HepG2 (cell line): ENCODE results near the gene RSPRY1. TPM values are rescaled to one million over a fixed set of nuclear protein-coding genes. Genes with fewer than 3 reads are reported as not detected.

ENCODE experiments used
- ARID4A ChIP-seq: sonication (generic); formaldehyde crosslinking; IDR thresholded peaks from 2 replicates; pipeline ENCODE4 v1.5.0; 2020; ENCODE audit warnings: mild to moderate bottlenecking, missing genetic modification reagents, borderline replicate concordance
- CEBPZ ChIP-seq: IDR thresholded peaks from 2 replicates; pipeline ENCODE4 v1.6.1; 2012; ENCODE audit warnings: low read length, improper control_type of control experiment
- HIVEP1 ChIP-seq: sonication (generic); formaldehyde crosslinking; IDR thresholded peaks from 2 replicates; pipeline ENCODE4 v1.4.0; 2020; ENCODE audit warnings: mild to moderate bottlenecking, missing genetic modification reagents
- IKZF4 ChIP-seq: sonication (generic); formaldehyde crosslinking; IDR thresholded peaks from 2 replicates; pipeline ENCODE4 v1.5.1; 2020; ENCODE audit warnings: borderline replicate concordance, mild to moderate bottlenecking, low read depth, missing genetic modification reagents; ENCODE audit errors: not compliant biosample characterization
- KDM5A ChIP-seq: fragments of 200-600 bp; sonication (generic); IDR thresholded peaks from 2 replicates; pipeline ENCODE4 v1.7.0; 2018; ENCODE audit warnings: antibody characterized with exemption, mild to moderate bottlenecking, low read length, borderline replicate concordance
- MIXL1 ChIP-seq: IDR thresholded peaks from 2 replicates; pipeline ENCODE4 v1.6.1; 2016
- NCOA5 ChIP-seq: sonication (generic); formaldehyde crosslinking; IDR thresholded peaks from 2 replicates; pipeline ENCODE4 v1.4.0; 2020; ENCODE audit warnings: missing genetic modification reagents
- RCOR2 ChIP-seq: IDR thresholded peaks from 2 replicates; pipeline ENCODE4 v1.6.1; 2016; ENCODE audit warnings: missing biosample characterization, missing genetic modification reagents
- TAF1 ChIP-seq: sonication (generic); formaldehyde crosslinking; IDR thresholded peaks from 2 replicates; pipeline ENCODE4 v1.4.0; 2020; ENCODE audit warnings: missing genetic modification reagents
- ZBTB33 ChIP-seq: sonication (generic); formaldehyde crosslinking; IDR thresholded peaks from 2 replicates; pipeline ENCODE4 v1.4.0; 2020; ENCODE audit warnings: missing genetic modification reagents
- ZNF253 ChIP-seq: sonication (generic); formaldehyde crosslinking; IDR thresholded peaks from 2 replicates; pipeline ENCODE4 v1.8.0; 2022; ENCODE audit warnings: mild to moderate bottlenecking, missing genetic modification reagents, borderline replicate concordance
- ZNF33B ChIP-seq: sonication (generic); formaldehyde crosslinking; IDR thresholded peaks from 2 replicates; pipeline ENCODE4 v1.5.1; 2020; ENCODE audit warnings: mild to moderate bottlenecking, missing genetic modification reagents
- ZNF451 ChIP-seq: sonication (generic); formaldehyde crosslinking; IDR thresholded peaks from 2 replicates; pipeline ENCODE4 v1.5.0; 2020; ENCODE audit warnings: mild to moderate bottlenecking, missing genetic modification reagents
- polyA plus RNA-seq, 8 experiments: library from polyadenylated mRNA; depleted of rRNA in 3 of 8; stranded (reverse) in 7 of 8; unstranded in 1 of 8; fragments of >200 nt; fragmentation: Illumina TruSeq in 4 of 8; extraction: Trizol in 4 of 8; gene quantifications; 2 replicates each; pipeline versions ENCODE4 v1.2.1 to v1.2.3, GENCODE V29; 2011 to 2016; ENCODE audit warnings: low read depth in 4 of 8, missing spikeins in 1 of 8, mixed read lengths in 1 of 8; ENCODE audit not compliant: insufficient read depth in 1 of 8
- total RNA-seq, 5 experiments: library from RNA; depleted of rRNA; stranded (reverse); fragments of >200 nt; fragmentation: Illumina TruSeq; extraction: Trizol; gene quantifications; 2 replicates each; pipeline ENCODE4 v1.2.3, GENCODE V29; 2016; ENCODE audit warnings: low read depth in 1 of 5
- TF ChIP-seq, protein P1 (sequence below): sonication (generic); formaldehyde crosslinking; IDR thresholded peaks from 2 replicates; pipeline ENCODE4 v1.8.0; 2022; ENCODE audit warnings: mild to moderate bottlenecking, missing genetic modification reagents; ENCODE audit not compliant: insufficient replicate concordance

The RSPRY1 gene
- total and polyA plus RNA-seq, 2 of the 13 experiments (the other 11 are each of a cell fraction or from before 2014, with no cell fraction given): 53.4 to 61.0 TPM

- TF ChIP-seq, protein P1, sequence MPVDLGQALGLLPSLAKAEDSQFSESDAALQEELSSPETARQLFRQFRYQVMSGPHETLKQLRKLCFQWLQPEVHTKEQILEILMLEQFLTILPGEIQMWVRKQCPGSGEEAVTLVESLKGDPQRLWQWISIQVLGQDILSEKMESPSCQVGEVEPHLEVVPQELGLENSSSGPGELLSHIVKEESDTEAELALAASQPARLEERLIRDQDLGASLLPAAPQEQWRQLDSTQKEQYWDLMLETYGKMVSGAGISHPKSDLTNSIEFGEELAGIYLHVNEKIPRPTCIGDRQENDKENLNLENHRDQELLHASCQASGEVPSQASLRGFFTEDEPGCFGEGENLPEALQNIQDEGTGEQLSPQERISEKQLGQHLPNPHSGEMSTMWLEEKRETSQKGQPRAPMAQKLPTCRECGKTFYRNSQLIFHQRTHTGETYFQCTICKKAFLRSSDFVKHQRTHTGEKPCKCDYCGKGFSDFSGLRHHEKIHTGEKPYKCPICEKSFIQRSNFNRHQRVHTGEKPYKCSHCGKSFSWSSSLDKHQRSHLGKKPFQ (CRISPR knock-in tag): peak; percentile 21
- TF ChIP-seq KDM5A (peak; percentile 83), IKZF4 (no peak), MIXL1 (CRISPR knock-in tag) (no peak), ZNF33B (CRISPR knock-in tag) (0 out of 2 replicates have a peak, but pooled peaks have one; percentile 31), CEBPZ (no peak), ZNF253 (CRISPR knock-in tag) (no peak), ARID4A (CRISPR knock-in tag) (peak; percentile 74), NCOA5 (CRISPR knock-in tag) (no peak), HIVEP1 (CRISPR knock-in tag) (peak; percentile 71), RCOR2 (CRISPR knock-in tag) (no peak), ZNF451 (CRISPR knock-in tag) (peak; percentile 88; the same call in 1 of the 2 replicates), ZBTB33 (CRISPR knock-in tag) (peak; percentile 48; the same call in 1 of the 2 replicates), TAF1 (CRISPR knock-in tag) (peak; percentile 97)
These were observed at the start of gene RSPRY1, which contains the start of gene PSME3IP1 (continued) for GRCh38 chr16:57185945-57186871.
